Activated CD4-positive, CD25-positive, alpha-beta regulatory T cell (primary cell): Measurements from ENCODE around the gene MAP7.
"Not testable (repeated sequence)": the region's sequence is repeated elsewhere in the genome, so short reads cannot be mapped to it uniquely, and the experiment has no call there.

Source experiments
- DNase-seq, 4 experiments: peaks; one replicate each; lab custom pipeline; 2025; lab: John Stamatoyannopoulos, UW

The MAP7 gene

GRCh38 chr6:136375836-136376235 lies 174.4 kb downstream of the MAP7 start:
- not testable (repeated sequence) for DNase-seq

- no peak for DNase-seq
These were observed 178.3 kb downstream of the MAP7 start for GRCh38 chr6:136371959-136372358.

GRCh38 chr6:136370988-136371728 lies 179.1 kb downstream of the MAP7 start:
- no peak for DNase-seq

GRCh38 chr6:136365776-136366354 lies 184.4 kb downstream of the MAP7 start:
- no peak for DNase-seq

GRCh38 chr6:136362421-136363356 lies 187.5 kb downstream of the MAP7 start:
- no peak for DNase-seq

GRCh38 chr6:136361787-136362186 lies 188.4 kb downstream of the MAP7 start:
- DNase-seq: no peak

- no peak for DNase-seq
These were observed 189.4 kb downstream of the MAP7 start for GRCh38 chr6:136360783-136361182.

- no peak for DNase-seq
These were observed 190.4 kb downstream of the MAP7 start for GRCh38 chr6:136359851-136360250.

- DNase-seq: no peak
These were observed 198.6 kb downstream of the MAP7 start for GRCh38 chr6:136351518-136352110.

- no peak for DNase-seq
These were observed 199.3 kb downstream of the MAP7 start for GRCh38 chr6:136350914-136351313.

GRCh38 chr6:136347847-136348246 lies 202.4 kb downstream of the MAP7 start:
- DNase-seq: no peak

- DNase-seq: no peak
These were observed 205.1 kb downstream of the MAP7 start for GRCh38 chr6:136345145-136345544.

GRCh38 chr6:136344420-136344819 lies 205.8 kb downstream of the MAP7 start:
- no peak for DNase-seq

- no peak for DNase-seq
These were observed 206.5 kb downstream of the MAP7 start for GRCh38 chr6:136343700-136344099.

GRCh38 chr6:136343275-136343674 lies 206.9 kb downstream of the MAP7 start:
- no peak for DNase-seq

GRCh38 chr6:136341967-136342366 lies 208.3 kb downstream of the MAP7 start:
- DNase-seq: no peak

GRCh38 chr6:136341367-136341766 lies 208.9 kb downstream of the MAP7 start:
- no peak for DNase-seq

- DNase-seq: no peak
These were observed 211.7 kb downstream of the MAP7 start for GRCh38 chr6:136338486-136338885.

GRCh38 chr6:136337606-136338005 lies 212.6 kb downstream of the MAP7 start:
- no peak for DNase-seq

- DNase-seq: no peak
These were observed 213.1 kb downstream of the MAP7 start for GRCh38 chr6:136337121-136337520.

- DNase-seq: no peak
These were observed 214.4 kb downstream of the MAP7 start for GRCh38 chr6:136335736-136336363.

- DNase-seq: no peak
These were observed 215.4 kb downstream of the MAP7 start for GRCh38 chr6:136334853-136335252.
